ENCODE results near the gene MAML2.

- TF ChIP-seq CTCF (IDR thresholded peaks at IDR 0.05), result no peak
- no peak for TF ChIP-seq EZH2phosphoT487 (IDR thresholded peaks at IDR 0.05)
Observed at GRCh38 chr11:96191752-96192151, 151.2 kb downstream of the MAML2 start.

All from neural progenitor cell (in vitro differentiated cells).